Colonic mucosa (tissue), 4 donors: ENCODE data around the gene ZNF407. TPM values are rescaled to one million over a fixed set of nuclear protein-coding genes. Genes with fewer than 3 reads are reported as not detected.
A peak's percentile ranks its signal among the peaks of the same experiment; 100 is the strongest.

Experiments used
- DNase-seq: peaks from one replicate; pipeline ENCODE4 v3.0.0-alpha.2; 2020
- H3K27ac ChIP-seq: fragments of 200-600 bp; one replicate; pipeline ENCODE4 v1.8.0; 2021
- H3K27me3 ChIP-seq: fragments of 200-600 bp; one replicate; pipeline ENCODE4 v1.8.0; 2021
- H3K36me3 ChIP-seq: fragments of 200-600 bp; one replicate; pipeline ENCODE4 v1.8.0; 2021
- H3K4me1 ChIP-seq: fragments of 200-600 bp; one replicate; pipeline ENCODE4 v1.8.0; 2021; ENCODE audit warnings: mild to moderate bottlenecking
- H3K4me3 ChIP-seq: fragments of 200-600 bp; one replicate; pipeline ENCODE4 v1.8.0; 2021
- H3K9ac ChIP-seq, 2 donors: one replicate each; pipeline ENCODE4 v1.7.0; 2013; ENCODE audit warnings: control low read depth in 2 of 2, low read depth in 2 of 2, low read length in 2 of 2
- H3K9me3 ChIP-seq: fragments of 200-600 bp; one replicate; pipeline ENCODE4 v1.8.0; 2021
- intact Hi-C: fragments of 100-400 bp; cut with DNase I; formaldehyde crosslinking; loops from one replicate; pipeline ENCODE4 v1.14.1; 2022
- total RNA-seq, 2 donors: library from RNA; stranded (reverse); fragmentation: NEBNext Ultra II Directional in 1 of 2; extraction: Animal tissue kit (Norgen Biotek cat#: 25700) in 1 of 2; gene quantifications; one replicate each; pipeline ENCODE4 v1.2.1, GENCODE V29; 2021
- TF ChIP-seq, protein P1 (sequence below): fragments of 200-600 bp; IDR thresholded peaks from one replicate; pipeline ENCODE4 v1.8.0; 2022; ENCODE audit warnings: antibody characterized with exemption, mild to moderate bottlenecking
- donor health status: healthy.
- donor health status: DM: no; HTN: no; CAD: no.
- donor health status: DM: no; HTN: no; CAD: no.

The ZNF407 gene
- total RNA-seq, 2 donors from 2014 or later: 8.1 to 13.1 TPM

DNA sequence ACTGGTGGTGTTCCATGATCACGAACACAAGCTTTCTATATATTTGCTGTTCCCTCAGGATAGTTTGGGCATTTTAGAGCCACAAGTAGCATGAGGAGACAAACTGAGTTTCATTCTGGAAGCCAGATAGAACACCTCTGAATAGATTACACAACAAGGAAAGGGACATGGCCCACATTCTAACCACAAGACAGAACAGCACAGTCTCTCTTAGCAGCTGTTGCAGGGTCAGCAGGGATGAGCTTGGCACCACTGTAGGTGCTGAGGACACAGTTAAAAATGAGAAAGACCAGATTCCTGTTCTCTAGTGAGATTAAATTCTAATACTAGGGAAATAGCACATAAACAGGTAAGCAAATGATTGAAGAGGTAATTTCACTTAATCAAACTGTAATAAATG is 235.3 kb downstream of the ZNF407 start:
- intact Hi-C loops: no loop called here
- Histone ChIP-seq H3K27me3 (no peaks in the 10 kb centered on the region), H3K4me3 (no peak overlapping the region), H3K4me1 (no peaks in the 10 kb centered on the region), H3K36me3 (no peaks in the 10 kb centered on the region), H3K27ac (no peak overlapping the region), H3K9me3 (no peaks in the 10 kb centered on the region), H3K9ac (no peak overlapping the region)
- TF ChIP-seq, protein P1, sequence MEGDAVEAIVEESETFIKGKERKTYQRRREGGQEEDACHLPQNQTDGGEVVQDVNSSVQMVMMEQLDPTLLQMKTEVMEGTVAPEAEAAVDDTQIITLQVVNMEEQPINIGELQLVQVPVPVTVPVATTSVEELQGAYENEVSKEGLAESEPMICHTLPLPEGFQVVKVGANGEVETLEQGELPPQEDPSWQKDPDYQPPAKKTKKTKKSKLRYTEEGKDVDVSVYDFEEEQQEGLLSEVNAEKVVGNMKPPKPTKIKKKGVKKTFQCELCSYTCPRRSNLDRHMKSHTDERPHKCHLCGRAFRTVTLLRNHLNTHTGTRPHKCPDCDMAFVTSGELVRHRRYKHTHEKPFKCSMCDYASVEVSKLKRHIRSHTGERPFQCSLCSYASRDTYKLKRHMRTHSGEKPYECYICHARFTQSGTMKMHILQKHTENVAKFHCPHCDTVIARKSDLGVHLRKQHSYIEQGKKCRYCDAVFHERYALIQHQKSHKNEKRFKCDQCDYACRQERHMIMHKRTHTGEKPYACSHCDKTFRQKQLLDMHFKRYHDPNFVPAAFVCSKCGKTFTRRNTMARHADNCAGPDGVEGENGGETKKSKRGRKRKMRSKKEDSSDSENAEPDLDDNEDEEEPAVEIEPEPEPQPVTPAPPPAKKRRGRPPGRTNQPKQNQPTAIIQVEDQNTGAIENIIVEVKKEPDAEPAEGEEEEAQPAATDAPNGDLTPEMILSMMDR: no peak
- DNase-seq: no peak

DNA sequence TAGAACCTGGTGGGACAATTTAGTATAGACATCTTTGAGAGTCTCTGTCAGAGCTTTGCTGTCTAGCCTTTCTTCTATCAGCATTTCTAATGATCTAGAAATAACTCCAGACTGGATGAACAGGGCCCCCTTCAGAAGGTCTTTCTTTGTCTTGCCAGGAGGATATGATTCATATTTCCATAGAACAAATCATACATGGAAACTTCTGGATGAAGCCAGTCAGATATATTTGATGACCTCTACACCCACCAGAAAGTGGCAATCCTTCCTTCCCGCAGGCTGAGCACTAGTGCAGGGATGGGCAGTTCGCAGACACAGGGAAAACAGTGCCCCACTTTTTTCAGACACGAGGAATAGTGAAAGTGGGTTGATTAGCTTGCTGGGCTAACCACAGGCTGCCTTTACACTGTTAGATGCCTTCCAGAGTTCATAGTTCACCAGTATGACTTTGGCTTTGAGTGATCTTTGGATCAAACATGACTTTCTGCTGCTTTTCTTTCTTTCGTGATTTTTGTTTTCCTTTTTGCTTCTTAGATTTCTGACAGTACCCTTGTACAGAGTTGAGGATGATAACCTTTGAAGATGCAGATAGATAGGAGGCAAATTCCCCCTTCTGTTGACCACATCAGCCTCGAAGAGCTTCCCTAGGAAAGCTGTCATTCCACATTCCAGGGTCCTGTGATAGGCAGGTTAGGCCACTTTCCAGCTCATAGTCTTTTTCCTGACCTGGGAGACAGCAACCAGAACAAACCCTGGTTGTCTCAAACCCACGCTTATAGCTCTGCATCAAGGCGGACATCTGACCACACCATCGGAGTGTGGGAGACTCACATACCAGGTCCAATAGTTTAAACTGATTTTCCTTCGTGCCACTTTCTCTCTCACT is 237.0 kb downstream of the ZNF407 start:
- no peak overlapping the region for H3K27ac ChIP-seq
- TF ChIP-seq, protein P1: no peak
- no peak overlapping the region for H3K4me3 ChIP-seq
- H3K27me3 ChIP-seq: no peaks in the 10 kb centered on the region
- H3K9ac ChIP-seq: no peak overlapping the region
- no peaks in the 10 kb centered on the region for H3K4me1 ChIP-seq
- intact Hi-C loops: no loop called here
- no peak for DNase-seq
- no peaks in the 10 kb centered on the region for H3K9me3 ChIP-seq
- H3K36me3 ChIP-seq: no peaks in the 10 kb centered on the region

DNA sequence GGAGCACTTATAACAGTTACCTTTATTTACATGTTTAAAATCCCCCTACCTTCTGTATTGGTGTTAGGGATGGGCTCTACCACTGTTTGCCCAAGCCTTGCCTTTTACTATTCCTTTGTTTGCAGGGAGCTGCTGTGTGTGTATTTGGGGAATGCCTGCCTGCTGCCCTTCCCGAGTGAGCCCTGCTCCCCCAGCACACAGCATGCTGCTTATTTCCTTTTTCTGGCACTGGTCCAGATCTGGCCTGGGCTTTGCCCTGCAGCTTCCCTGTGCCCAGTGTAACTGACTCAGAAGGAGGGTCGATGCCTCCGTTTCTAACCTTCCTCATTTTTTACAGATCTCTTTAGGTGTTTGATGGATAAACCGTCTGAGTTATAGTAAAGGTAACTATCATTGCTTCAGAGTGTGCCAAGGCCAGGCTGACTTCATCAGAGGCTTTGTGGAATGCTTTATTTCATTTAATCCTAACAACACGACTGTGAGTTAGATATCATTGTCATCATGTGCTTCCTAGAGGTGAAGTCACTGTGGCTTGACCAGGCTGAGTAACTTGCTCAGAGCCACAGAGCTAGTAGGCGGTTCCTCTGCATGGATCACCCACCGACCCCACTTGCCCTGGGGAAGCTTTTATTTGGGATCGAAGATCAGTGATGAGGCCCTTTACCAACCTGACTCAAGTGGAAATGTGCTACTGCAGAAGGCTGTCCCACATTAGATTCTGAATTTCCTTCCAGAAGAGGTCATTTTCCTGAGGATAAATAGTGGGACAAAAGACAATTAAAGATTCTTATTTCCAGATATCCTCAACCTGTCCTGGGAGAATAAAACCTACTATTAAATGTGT is 238.8 kb downstream of the ZNF407 start:
- H3K27me3 ChIP-seq: no peaks in the 10 kb centered on the region
- no peak overlapping the region for H3K9ac ChIP-seq
- H3K4me1 ChIP-seq: no peaks in the 10 kb centered on the region
- H3K36me3 ChIP-seq: no peaks in the 10 kb centered on the region
- H3K9me3 ChIP-seq: no peaks in the 10 kb centered on the region
- intact Hi-C loops: no loop called here
- DNase-seq: peak; percentile 39
- TF ChIP-seq, protein P1: no peak
- H3K4me3 ChIP-seq: no peak overlapping the region
- H3K27ac ChIP-seq: no peak overlapping the region

DNA sequence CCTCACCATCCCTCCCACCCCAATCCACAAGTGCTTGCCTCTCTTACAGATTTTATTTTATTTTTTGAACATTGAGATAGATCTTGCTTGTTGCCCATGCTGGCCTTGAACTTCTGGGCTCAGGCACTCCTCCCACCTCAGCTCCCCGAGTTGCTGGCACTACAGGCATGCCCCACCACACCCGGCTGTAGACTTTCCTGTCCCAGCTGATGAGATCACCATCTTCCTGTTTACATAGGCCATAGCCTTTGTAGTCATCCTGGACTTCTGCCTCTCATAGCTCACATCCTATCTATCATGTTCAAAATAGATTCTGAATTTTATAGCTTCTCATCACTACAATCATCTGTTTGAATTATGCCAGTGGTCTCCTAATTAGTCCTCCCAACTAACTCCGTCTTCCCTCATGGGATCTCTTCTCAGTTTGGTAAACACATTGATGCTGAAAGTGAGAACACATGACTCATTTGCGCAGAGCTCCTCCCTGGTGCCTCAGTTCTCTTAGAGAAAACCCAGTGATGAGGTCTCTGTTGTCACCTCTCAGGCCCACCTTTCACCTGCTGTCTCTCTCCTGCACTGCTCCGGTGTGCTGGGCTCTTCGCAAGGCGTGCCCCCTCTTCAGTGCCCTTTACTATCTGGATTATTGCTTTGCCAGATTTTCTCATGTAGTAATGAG is 243.0 kb downstream of the ZNF407 start:
- no peak for DNase-seq
- TF ChIP-seq, protein P1: no peak
- Histone ChIP-seq H3K27me3 (no peaks in the 10 kb centered on the region), H3K27ac (no peak overlapping the region), H3K9ac (no peak overlapping the region), H3K36me3 (no peaks in the 10 kb centered on the region), H3K4me3 (no peak overlapping the region), H3K4me1 (no peaks in the 10 kb centered on the region), H3K9me3 (no peaks in the 10 kb centered on the region)
- intact Hi-C loops: no loop called here

DNA sequence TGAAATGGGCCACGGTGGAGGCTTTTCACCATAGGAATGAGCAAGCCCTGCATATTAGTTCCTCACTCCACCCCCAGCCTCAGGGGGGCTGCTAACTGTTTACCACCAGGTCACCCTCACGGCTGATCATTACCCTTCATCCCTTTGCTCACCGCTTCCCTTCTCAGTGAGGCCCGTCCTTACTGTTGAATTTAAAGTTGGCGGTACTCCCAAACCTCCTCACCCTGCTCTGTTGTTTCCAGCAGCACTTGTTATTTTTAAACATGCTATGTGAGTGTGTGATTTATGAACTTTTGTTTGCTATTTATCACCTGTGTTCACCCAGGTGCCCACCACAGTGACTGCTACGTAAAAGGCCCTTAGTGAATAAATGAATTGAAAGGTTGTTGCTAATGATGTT is 243.6 kb downstream of the ZNF407 start:
- Histone ChIP-seq H3K27me3 (no peaks in the 10 kb centered on the region), H3K36me3 (no peaks in the 10 kb centered on the region), H3K4me1 (no peaks in the 10 kb centered on the region), H3K4me3 (no peak overlapping the region), H3K27ac (no peak overlapping the region), H3K9ac (no peak overlapping the region), H3K9me3 (no peaks in the 10 kb centered on the region)
- TF ChIP-seq, protein P1: no peak
- intact Hi-C loops: no loop called here
- DNase-seq: no peak
